Renal pelvis (tissue), 12 donors: ENCODE data around the gene FMO1. TPM values are rescaled to one million over a fixed set of nuclear protein-coding genes. Genes with fewer than 3 reads are reported as not detected.

Experiments
- DNase-seq: peaks from one replicate; pipeline ENCODE4 v3.0.0-alpha.2; 2013
- long read RNA-seq, 16 experiments: transcript quantifications; one replicate each; lab custom pipeline, GENCODE V29; 2026
- polyA plus RNA-seq, 3 donors: library from polyadenylated mRNA; unstranded; fragments of 120-200 nt; gene quantifications; one replicate each; pipeline ENCODE4 v1.2.1, GENCODE V29; 2013; ENCODE audit not compliant: insufficient read length in 3 of 3

Gene FMO1, protein sequence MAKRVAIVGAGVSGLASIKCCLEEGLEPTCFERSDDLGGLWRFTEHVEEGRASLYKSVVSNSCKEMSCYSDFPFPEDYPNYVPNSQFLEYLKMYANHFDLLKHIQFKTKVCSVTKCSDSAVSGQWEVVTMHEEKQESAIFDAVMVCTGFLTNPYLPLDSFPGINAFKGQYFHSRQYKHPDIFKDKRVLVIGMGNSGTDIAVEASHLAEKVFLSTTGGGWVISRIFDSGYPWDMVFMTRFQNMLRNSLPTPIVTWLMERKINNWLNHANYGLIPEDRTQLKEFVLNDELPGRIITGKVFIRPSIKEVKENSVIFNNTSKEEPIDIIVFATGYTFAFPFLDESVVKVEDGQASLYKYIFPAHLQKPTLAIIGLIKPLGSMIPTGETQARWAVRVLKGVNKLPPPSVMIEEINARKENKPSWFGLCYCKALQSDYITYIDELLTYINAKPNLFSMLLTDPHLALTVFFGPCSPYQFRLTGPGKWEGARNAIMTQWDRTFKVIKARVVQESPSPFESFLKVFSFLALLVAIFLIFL
- 100 to 1,000 TPM; 184 to 225 (median 199) TPM for polyA plus RNA-seq
- long read RNA-seq, donor 1, transcript FMO1-202 (9 exons, 2,155 nt): minor isoform, 7 of 100 reads
- long read RNA-seq, donor 1, transcript FMO1-208 (9 exons, 2,156 nt): major isoform, 23 of 100 reads
- long read RNA-seq, donor 1, partial matches to known transcripts: 61 of 100 reads
- long read RNA-seq, donor 1, other reads (novel, unspliced or antisense): 5 of 100 reads
- long read RNA-seq, donor 2, transcript FMO1-202 (9 exons, 2,155 nt): minor isoform, 8 of 154 reads
- long read RNA-seq, donor 2, transcript FMO1-208 (9 exons, 2,156 nt): major isoform, 35 of 154 reads
- long read RNA-seq, donor 2, partial matches to known transcripts: 98 of 154 reads
- long read RNA-seq, donor 2, other reads (novel, unspliced or antisense): 8 of 154 reads
- long read RNA-seq, donor 3, transcript FMO1-208 (9 exons, 2,156 nt): major isoform, 16 of 36 reads
- long read RNA-seq, donor 3, partial matches to known transcripts: 13 of 36 reads
- long read RNA-seq, donor 3, other reads (novel, unspliced or antisense): 0 of 36 reads
- long read RNA-seq, donor 4, transcript FMO1-208 (9 exons, 2,156 nt): major isoform, 25 of 86 reads
- long read RNA-seq, donor 4, transcript FMO1-202 (9 exons, 2,155 nt): minor isoform, 7 of 86 reads
- long read RNA-seq, donor 4, transcript FMO1-201 (8 exons, 2,160 nt): minor isoform, 5 of 86 reads
- long read RNA-seq, donor 4, partial matches to known transcripts: 49 of 86 reads
- long read RNA-seq, donor 4, other reads (novel, unspliced or antisense): 0 of 86 reads
- long read RNA-seq, donor 5, transcript FMO1-208 (9 exons, 2,156 nt): major isoform, 15 of 22 reads
- long read RNA-seq, donor 5, partial matches to known transcripts: 5 of 22 reads
- long read RNA-seq, donor 5, other reads (novel, unspliced or antisense): 0 of 22 reads
- long read RNA-seq, donor 6, transcript FMO1-202 (9 exons, 2,155 nt): minor isoform, 13 of 133 reads
- long read RNA-seq, donor 6, transcript FMO1-208 (9 exons, 2,156 nt): major isoform, 16 of 133 reads
- long read RNA-seq, donor 6, partial matches to known transcripts: 100 of 133 reads
- long read RNA-seq, donor 6, other reads (novel, unspliced or antisense): 0 of 133 reads
- long read RNA-seq, donor 7, transcript FMO1-208 (9 exons, 2,156 nt): major isoform, 25 of 77 reads
- long read RNA-seq, donor 7, transcript FMO1-202 (9 exons, 2,155 nt): minor isoform, 13 of 77 reads
- long read RNA-seq, donor 7, partial matches to known transcripts: 27 of 77 reads
- long read RNA-seq, donor 7, other reads (novel, unspliced or antisense): 6 of 77 reads
- long read RNA-seq, donor 8: 0 reads
- long read RNA-seq, donor 9, transcript FMO1-208 (9 exons, 2,156 nt): major isoform, 47 of 211 reads
- long read RNA-seq, donor 9, transcript FMO1-202 (9 exons, 2,155 nt): minor isoform, 13 of 211 reads
- long read RNA-seq, donor 9, transcript FMO1-201 (8 exons, 2,160 nt): minor isoform, 8 of 211 reads
- long read RNA-seq, donor 9, partial matches to known transcripts: 134 of 211 reads
- long read RNA-seq, donor 9, other reads (novel, unspliced or antisense): 8 of 211 reads
- long read RNA-seq, donor 10, transcript FMO1-208 (9 exons, 2,156 nt): major isoform, 27 of 157 reads
- long read RNA-seq, donor 10, partial matches to known transcripts: 125 of 157 reads
- long read RNA-seq, donor 10, other reads (novel, unspliced or antisense): 0 of 157 reads
- long read RNA-seq, donor 11, transcript FMO1-201 (8 exons, 2,160 nt): minor isoform, 6 of 69 reads
- long read RNA-seq, donor 11, transcript FMO1-208 (9 exons, 2,156 nt): major isoform, 19 of 69 reads
- long read RNA-seq, donor 11, partial matches to known transcripts: 42 of 69 reads
- long read RNA-seq, donor 11, other reads (novel, unspliced or antisense): 0 of 69 reads
- long read RNA-seq, donor 12, transcript FMO1-202 (9 exons, 2,155 nt): minor isoform, 6 of 178 reads
- long read RNA-seq, donor 12, transcript FMO1-201 (8 exons, 2,160 nt): minor isoform, 9 of 178 reads
- long read RNA-seq, donor 12, transcript FMO1-208 (9 exons, 2,156 nt): major isoform, 51 of 178 reads
- long read RNA-seq, donor 12, partial matches to known transcripts: 102 of 178 reads
- long read RNA-seq, donor 12, other reads (novel, unspliced or antisense): 7 of 178 reads
- long read RNA-seq, donor 13, partial matches to known transcripts: 0 of 4 reads
- long read RNA-seq, donor 13, other reads (novel, unspliced or antisense): 0 of 4 reads
- long read RNA-seq, donor 14: 0 reads
- long read RNA-seq, donor 15, transcript FMO1-208 (9 exons, 2,156 nt): major isoform, 24 of 91 reads
- long read RNA-seq, donor 15, transcript FMO1-202 (9 exons, 2,155 nt): minor isoform, 5 of 91 reads
- long read RNA-seq, donor 15, partial matches to known transcripts: 60 of 91 reads
- long read RNA-seq, donor 15, other reads (novel, unspliced or antisense): 0 of 91 reads
- long read RNA-seq, donor 16, transcript FMO1-208 (9 exons, 2,156 nt): major isoform, 23 of 86 reads
- long read RNA-seq, donor 16, partial matches to known transcripts: 51 of 86 reads
- long read RNA-seq, donor 16, other reads (novel, unspliced or antisense): 5 of 86 reads

- DNase-seq: no peak
Measured at GRCh38 chr1:171248302-171248701, at the start of gene FMO1. Gene FMO1, plus strand, starts transcription at chr1:171248494. Its CDS starts 9,594 bp downstream, at chr1:171258088.

DNA sequence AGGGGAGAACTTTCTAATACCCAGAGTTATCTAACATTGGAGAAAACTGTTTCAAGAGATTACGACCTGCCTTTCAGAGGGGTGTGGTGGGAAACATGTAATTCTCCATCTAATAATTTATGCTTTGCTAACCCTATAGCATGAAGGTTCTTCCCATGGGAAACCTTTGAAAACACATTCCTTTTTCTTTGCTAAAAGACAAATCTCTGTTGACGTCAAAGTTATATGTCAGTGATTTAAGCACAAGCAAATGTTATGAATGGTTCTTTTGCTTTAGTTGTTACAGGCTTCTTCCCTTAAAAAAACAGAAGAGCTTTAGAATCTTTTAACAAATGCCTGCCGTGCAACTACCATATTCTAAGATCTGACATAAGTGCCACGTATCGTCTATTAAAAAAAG, 44.0 kb upstream of the FMO1 start:
- DNase-seq: no peak

DNA sequence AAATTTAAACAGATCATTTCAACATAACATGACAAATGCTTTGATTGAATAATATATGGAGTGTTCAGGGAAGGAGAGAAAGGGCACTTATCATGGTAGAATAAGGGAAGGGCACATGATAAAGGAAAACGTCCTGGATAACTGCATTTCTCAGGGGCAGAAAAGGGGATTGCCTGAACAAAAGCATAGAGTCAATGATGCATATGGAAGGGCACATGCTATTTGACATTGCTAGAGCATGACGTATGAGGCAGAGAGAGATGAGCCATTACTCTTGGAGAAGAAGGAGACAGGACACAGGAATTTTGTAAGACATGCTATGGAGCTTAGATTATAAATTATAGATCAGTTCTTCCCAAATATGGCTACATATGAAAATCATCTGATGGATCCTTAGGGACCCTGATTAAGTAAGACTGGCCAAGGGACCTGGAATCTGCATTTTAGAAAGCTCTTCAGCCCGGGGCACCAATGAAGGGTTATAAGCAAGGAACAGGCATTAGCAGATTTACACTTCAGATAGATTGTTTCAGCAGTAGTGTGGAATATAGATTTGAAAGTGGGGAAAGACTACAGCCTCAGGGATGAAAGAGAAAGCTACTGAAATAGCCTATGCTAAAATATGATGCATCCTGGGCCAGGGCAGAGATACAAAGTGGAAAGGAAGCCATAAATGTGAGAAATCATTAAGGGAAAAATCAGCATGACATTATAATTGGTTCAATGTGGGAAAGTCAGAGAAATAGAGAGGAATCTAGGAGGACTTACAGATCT, 41.9 kb upstream of the FMO1 start:
- no peak for DNase-seq

- DNase-seq: no peak
Measured at GRCh38 chr1:171206978-171207355, 41.3 kb upstream of the FMO1 start.

- DNase-seq: no peak
Measured at GRCh38 chr1:171207377-171207776, 40.9 kb upstream of the FMO1 start.

DNA sequence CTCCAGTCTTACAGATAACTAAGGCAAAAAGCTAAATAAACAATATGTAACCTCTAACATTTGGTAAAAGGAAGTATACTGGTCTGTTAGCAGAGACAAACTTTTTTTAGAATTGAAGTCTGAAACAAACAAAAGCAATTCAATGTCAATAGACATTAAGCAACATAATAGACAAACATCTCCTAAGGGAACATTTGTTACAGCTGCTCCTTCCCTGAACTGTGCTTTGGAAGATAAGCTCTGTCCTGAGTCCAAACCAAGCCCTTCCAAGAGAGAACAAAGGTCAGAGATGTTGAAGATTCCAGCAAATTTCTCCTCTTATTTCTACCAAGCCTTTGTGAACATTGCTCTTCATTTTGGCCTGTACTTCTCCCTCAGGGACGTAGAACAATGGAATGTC, 37.9 kb upstream of the FMO1 start:
- no peak for DNase-seq

DNA sequence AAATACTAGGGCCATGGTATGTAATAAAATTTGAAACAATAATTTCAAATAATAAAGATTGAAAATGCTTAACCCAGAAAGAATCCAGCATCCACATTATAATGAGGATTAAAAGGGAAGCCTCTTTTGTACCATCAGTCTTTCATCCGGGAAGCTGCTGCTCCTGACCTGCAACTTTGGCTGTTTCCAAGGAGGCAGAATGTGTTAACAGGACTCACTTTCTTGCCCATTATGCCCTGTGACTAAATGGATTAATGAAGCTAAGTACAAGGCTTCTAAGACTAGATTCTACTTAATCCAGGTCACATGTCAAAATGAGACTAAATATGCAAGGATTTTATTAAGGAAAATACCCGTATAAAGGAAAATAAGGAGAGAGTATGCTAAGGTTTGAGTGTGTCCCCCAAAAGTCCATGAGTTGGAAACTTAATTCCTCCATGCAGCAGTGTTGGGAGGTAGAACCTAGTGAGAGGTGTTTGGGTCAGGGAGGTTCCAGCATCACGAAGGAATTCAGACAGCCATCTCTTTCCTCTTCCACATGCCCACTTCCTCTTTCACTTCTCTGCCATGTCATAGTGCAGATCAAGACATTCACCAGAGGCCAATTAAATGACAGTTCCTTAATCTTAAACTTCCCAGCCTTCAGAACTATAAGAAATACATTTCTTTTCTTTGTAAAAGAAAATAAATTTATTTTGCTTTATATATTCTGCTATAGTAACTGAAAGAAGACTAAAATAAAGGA, 35.5 kb upstream of the FMO1 start:
- no peak for DNase-seq

- DNase-seq: no peak
Measured at GRCh38 chr1:171213559-171214454, 34.5 kb upstream of the FMO1 start.

DNA sequence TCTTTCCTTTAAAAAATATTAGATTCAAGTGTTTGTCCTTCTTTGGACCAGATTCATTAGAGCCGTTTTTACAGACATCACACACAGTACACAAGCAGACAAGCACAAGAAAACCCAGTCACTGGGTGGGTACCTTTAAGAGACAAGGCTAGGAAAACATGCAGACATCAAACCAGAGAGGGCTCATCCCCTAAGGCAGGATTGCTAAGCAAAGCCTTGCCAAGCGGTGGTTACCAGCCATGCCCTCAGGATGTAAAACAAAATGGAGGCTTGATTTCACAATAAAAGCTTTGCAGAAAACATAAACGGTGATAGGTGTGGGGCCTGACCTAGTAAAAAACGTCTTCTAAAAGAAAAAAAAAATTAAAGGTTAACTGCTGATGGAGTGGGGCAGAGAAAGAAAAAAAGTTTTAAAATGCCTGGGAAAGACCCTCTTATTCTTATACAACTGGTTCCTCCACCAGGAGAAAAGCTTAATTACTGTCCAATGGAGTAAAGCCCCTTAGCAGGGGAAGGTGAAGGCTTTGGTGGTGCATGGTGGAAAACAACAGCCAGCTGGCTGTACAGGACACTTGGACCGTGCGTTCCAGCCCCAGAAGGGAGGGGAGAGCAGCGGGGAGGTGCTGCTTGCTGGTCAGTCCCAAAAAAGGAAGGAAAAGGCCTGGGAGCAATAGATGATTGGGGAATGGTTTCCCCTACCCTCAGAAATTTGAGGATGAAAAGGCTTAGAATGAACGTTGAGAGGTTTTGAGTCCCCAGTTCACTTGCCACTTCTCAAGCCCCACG, 30.4 kb upstream of the FMO1 start:
- no peak for DNase-seq

GRCh38 chr1:171218661-171219060, 29.6 kb upstream of the FMO1 start:
- no peak for DNase-seq

GRCh38 chr1:171219346-171220080, 28.8 kb upstream of the FMO1 start:
- no peak for DNase-seq

- DNase-seq: no peak
Measured at GRCh38 chr1:171220081-171220420, 28.2 kb upstream of the FMO1 start.

DNA sequence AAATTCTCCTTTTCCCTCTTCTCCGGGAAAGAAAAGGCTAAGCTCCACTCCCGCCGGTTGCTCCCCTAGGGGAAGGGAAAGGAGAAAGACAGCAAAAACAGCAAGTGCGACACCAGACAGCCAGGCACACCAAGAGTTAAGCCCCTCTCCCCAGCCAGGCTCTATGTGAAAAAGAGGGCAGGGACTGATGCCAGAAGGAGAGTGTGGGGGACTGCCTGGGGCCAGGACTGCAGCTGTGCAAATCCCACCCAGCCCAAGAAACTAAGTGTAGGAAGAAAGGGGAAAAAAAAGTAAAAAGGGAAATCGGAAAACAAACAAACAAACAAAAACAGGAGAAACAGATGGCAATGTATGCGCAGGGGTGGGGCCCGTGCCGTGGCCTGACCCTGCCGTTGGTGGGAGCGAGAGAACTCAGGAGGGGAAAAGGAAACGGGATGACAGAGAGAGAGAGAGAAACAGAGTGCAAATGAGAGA, 27.7 kb upstream of the FMO1 start:
- peak; percentile 48 for DNase-seq
